ENCODE data around the gene SNX22.

SNX22 gene

GRCh38 chr15:64155802-64156651 lies 4.5 kb downstream of the SNX22 start:
- TF ChIP-seq CTCF (IDR thresholded peaks at IDR 0.05; ENCODE audit: extremely low read depth, insufficient read depth, missing control alignments) = no peak
- in situ Hi-C loops (cut with MboI; ENCODE audit: low pct_unique_long_range_greater_than_20kb, low sequenced_read_pairs, unreplicated experiment) = no loop called here
- no peak for DNase-seq (ENCODE audit: low spot score)

- in situ Hi-C loops (cut with MboI; ENCODE audit: low pct_unique_long_range_greater_than_20kb, low sequenced_read_pairs, unreplicated experiment) = no loop called here
- TF ChIP-seq CTCF (IDR thresholded peaks at IDR 0.05; ENCODE audit: extremely low read depth, insufficient read depth, missing control alignments) = no peak
- no peak for DNase-seq (ENCODE audit: low spot score)
Observed at GRCh38 chr15:64156652-64157331, 5.3 kb downstream of the SNX22 start.

- DNase-seq (ENCODE audit: low spot score) = no peak
- in situ Hi-C loops (cut with MboI; ENCODE audit: low pct_unique_long_range_greater_than_20kb, low sequenced_read_pairs, unreplicated experiment) = no loop called here
- no peak for TF ChIP-seq CTCF (IDR thresholded peaks at IDR 0.05; ENCODE audit: extremely low read depth, insufficient read depth, missing control alignments)
Observed at GRCh38 chr15:64157599-64158125, 6.1 kb downstream of the SNX22 start.

- TF ChIP-seq CTCF (IDR thresholded peaks at IDR 0.05; ENCODE audit: extremely low read depth, insufficient read depth, missing control alignments) = no peak
- DNase-seq (ENCODE audit: low spot score) = no peak
- in situ Hi-C loops (cut with MboI; ENCODE audit: low pct_unique_long_range_greater_than_20kb, low sequenced_read_pairs, unreplicated experiment) = no loop called here
Observed at GRCh38 chr15:64158363-64159134, 7.0 kb downstream of the SNX22 start.

GRCh38 chr15:64161688-64162477 lies 10.4 kb downstream of the SNX22 start:
- in situ Hi-C loops (cut with MboI; ENCODE audit: low pct_unique_long_range_greater_than_20kb, low sequenced_read_pairs, unreplicated experiment) = no loop called here
- DNase-seq (ENCODE audit: low spot score) = no peak
- no peak for TF ChIP-seq CTCF (IDR thresholded peaks at IDR 0.05; ENCODE audit: extremely low read depth, insufficient read depth, missing control alignments)
